AG10803 (cell line): Measurements from ENCODE around the gene PIAS3.

ENCODE experiments used
- DNase-seq: peaks from one replicate; pipeline ENCODE4 v3.0.0; 2010; ENCODE audit warnings: low read depth
- H3K4me3 ChIP-seq: 2 replicates; pipeline ENCODE4 v1.5.1; 2011; ENCODE audit warnings: mild to moderate bottlenecking, low read length, control low read depth
- TF ChIP-seq, protein P1 (sequence below): conservative IDR thresholded peaks from 2 replicates; pipeline ENCODE4 v1.5.1; 2011; ENCODE audit warnings: mild to moderate bottlenecking, low read length, control low read depth, inconsistent platforms

PIAS3 gene

DNA sequence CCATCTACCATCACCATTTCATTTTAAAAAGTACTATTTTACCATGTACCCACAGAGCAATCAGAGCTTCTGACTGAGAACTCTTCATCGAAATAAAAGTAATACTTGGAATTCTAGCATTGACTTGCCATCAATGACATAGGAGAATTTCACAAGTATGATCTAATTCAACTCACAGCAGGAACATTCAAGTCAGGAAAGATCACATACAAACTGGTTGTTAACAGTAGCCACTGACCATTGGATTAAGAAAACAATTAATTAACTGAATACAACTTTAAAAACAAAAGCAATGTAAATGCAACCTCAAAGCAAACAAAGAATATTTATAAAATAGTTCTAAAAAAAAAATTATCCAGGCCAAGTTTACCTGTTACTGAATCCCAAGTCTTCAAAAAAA is 53.8 kb downstream of the PIAS3 start:
- peak; percentile 31 for DNase-seq
- H3K4me3 ChIP-seq, result no peak overlapping the region
- TF ChIP-seq, protein P1, sequence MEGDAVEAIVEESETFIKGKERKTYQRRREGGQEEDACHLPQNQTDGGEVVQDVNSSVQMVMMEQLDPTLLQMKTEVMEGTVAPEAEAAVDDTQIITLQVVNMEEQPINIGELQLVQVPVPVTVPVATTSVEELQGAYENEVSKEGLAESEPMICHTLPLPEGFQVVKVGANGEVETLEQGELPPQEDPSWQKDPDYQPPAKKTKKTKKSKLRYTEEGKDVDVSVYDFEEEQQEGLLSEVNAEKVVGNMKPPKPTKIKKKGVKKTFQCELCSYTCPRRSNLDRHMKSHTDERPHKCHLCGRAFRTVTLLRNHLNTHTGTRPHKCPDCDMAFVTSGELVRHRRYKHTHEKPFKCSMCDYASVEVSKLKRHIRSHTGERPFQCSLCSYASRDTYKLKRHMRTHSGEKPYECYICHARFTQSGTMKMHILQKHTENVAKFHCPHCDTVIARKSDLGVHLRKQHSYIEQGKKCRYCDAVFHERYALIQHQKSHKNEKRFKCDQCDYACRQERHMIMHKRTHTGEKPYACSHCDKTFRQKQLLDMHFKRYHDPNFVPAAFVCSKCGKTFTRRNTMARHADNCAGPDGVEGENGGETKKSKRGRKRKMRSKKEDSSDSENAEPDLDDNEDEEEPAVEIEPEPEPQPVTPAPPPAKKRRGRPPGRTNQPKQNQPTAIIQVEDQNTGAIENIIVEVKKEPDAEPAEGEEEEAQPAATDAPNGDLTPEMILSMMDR, result no peak

DNA sequence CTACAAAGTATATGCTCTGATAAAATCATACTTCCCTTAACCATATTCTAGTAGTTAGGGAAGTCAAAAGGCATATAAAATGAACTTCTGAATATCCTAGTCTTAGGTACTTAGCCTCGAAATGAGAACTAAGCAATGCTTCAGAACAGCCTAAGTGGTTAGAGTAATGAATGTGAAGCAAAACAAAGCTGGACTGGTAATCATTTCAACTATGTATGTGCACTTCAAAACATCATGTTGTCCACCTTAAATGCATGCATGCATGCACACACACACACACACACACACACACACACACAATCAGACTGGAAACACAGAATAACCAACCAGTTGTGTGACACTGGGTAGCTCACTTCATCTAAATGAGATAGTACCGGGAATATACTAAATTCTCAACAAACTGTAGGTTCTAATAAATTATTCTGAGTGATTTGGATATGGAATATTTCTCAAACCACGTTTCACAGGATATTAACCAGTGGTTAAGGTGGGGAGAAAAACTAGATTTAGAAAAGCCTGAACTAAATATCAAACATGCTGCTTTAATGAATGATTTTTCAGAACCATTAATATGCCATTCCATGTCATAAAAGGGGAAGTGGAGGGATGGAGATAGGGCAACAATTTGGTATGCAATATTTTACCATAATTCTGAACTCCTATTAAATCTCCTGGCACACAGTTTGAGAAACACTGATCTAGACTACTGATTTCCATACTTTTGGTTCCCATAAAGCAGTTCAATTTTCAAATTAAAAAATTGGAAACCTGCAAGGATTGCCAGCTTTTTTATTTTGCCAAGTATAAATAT is 54.4 kb downstream of the PIAS3 start:
- TF ChIP-seq, protein P1, result no peak
- H3K4me3 ChIP-seq, result no peak overlapping the region
- no peak for DNase-seq

DNA sequence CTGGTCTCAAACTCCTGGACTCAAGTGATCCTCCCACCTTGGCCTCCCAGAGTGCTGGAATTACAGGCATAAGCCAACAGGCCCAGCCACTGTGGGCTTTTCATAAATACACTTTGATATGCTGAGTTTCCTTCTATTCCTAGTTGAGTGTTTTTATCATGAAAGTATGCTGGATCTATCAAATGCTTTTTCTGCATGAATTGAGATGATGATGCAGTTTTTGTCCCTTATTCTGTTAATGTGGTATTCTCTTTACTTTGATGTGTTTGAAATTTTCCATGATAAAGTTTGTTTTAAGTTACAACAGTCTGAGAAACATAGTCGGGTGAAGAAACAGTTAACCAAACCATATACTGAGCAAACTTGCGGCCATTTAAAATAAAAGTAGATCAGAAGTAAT is 59.1 kb downstream of the PIAS3 start:
- TF ChIP-seq, protein P1, result no peak
- H3K4me3 ChIP-seq, result no peak overlapping the region

More for the DNA sequence above, 59.1 kb downstream of the PIAS3 start:
- DNase-seq, result no peak
